A549 (cell line): ENCODE results near the gene PHF20. TPM values are rescaled to one million over a fixed set of nuclear protein-coding genes. Genes with fewer than 3 reads are reported as not detected.

Experiments
- polyA plus RNA-seq, 4 experiments: library from polyadenylated mRNA; depleted of rRNA in 3 of 4; stranded (reverse); fragments of >200 nt; fragmentation: RNase III in 1 of 4; extraction: RNeasy Plus Mini Kit Qiagen cat#74134 plus additional on column Dnase treatment in 1 of 4; gene quantifications; 2 replicates in 3 of 4; 3 replicates in 1 of 4; pipeline ENCODE4 v1.2.3, GENCODE V29; 2011 to 2017
- small RNA-seq, 6 experiments: library from RNA; depleted of rRNA; stranded (forward); fragments of <200 nt; gene quantifications; one replicate each; pipeline ENCODE3, GENCODE V24; 2012

The PHF20 gene
- polyA plus RNA-seq, 2 of the 4 experiments (the other 2 are of a cell fraction) = 24.0 to 32.8 TPM

Small RNA genes within 50 kb of the gene (small RNA-seq; reads per million reads assigned to genes)
- 0 reads per million in 6 experiments for gene COX7BP2
- 0 reads per million in 6 experiments for gene HIGD1AP16
- gene RF00019 = 0 reads per million in 6 experiments
- gene RF00026 = 0 reads per million in 6 experiments
- 0 reads per million in 6 experiments for gene RNU4-40P
- gene RNU6-937P = 0 to 0.26 (median 0) reads per million in 6 experiments

Other genes starting within 250 kb of the PHF20 start
- not detected in 2 replicates for gene C20orf173, start 242.4 kb upstream of the PHF20 start, polyA plus RNA-seq (2011; rRNA removed)
- gene C20orf173, start 242.4 kb upstream of the PHF20 start, polyA plus RNA-seq (2017; fragmentation: RNase III; extraction: RNeasy Plus Mini Kit Qiagen cat#74134 plus additional on column Dnase treatment) = not detected in 3 replicates
- gene ERGIC3, start 229.9 kb upstream of the PHF20 start, polyA plus RNA-seq (2011; rRNA removed) = 343 and 379 TPM in 2 replicates
- gene ERGIC3, start 229.9 kb upstream of the PHF20 start, polyA plus RNA-seq (2017; fragmentation: RNase III; extraction: RNeasy Plus Mini Kit Qiagen cat#74134 plus additional on column Dnase treatment) = 228 to 252 TPM (median 239 TPM) in 3 replicates
- gene SPAG4, start 156.2 kb upstream of the PHF20 start, polyA plus RNA-seq (2011; rRNA removed) = 5.0 and 7.9 TPM in 2 replicates
- 2.6 to 4.6 TPM (median 4.4 TPM) in 3 replicates for gene SPAG4, start 156.2 kb upstream of the PHF20 start, polyA plus RNA-seq (2017; fragmentation: RNase III; extraction: RNeasy Plus Mini Kit Qiagen cat#74134 plus additional on column Dnase treatment)
- 180 and 199 TPM in 2 replicates for gene CPNE1, start 107.1 kb upstream of the PHF20 start, polyA plus RNA-seq (2011; rRNA removed)
- 210 to 244 TPM (median 239 TPM) in 3 replicates for gene CPNE1, start 107.1 kb upstream of the PHF20 start, polyA plus RNA-seq (2017; fragmentation: RNase III; extraction: RNeasy Plus Mini Kit Qiagen cat#74134 plus additional on column Dnase treatment)
- gene RBM12, start 107.1 kb upstream of the PHF20 start, polyA plus RNA-seq (2011; rRNA removed) = 92.9 and 119 TPM in 2 replicates
- 49.0 to 50.9 TPM (median 49.9 TPM) in 3 replicates for gene RBM12, start 107.1 kb upstream of the PHF20 start, polyA plus RNA-seq (2017; fragmentation: RNase III; extraction: RNeasy Plus Mini Kit Qiagen cat#74134 plus additional on column Dnase treatment)
- 50.5 and 72.0 TPM in 2 replicates for gene NFS1, start 72.7 kb upstream of the PHF20 start, polyA plus RNA-seq (2011; rRNA removed)
- 39.2 to 44.0 TPM (median 39.5 TPM) in 3 replicates for gene NFS1, start 72.7 kb upstream of the PHF20 start, polyA plus RNA-seq (2017; fragmentation: RNase III; extraction: RNeasy Plus Mini Kit Qiagen cat#74134 plus additional on column Dnase treatment)
- gene ROMO1, start 72.6 kb upstream of the PHF20 start, polyA plus RNA-seq (2011; rRNA removed) = 201 and 204 TPM in 2 replicates
- gene ROMO1, start 72.6 kb upstream of the PHF20 start, polyA plus RNA-seq (2017; fragmentation: RNase III; extraction: RNeasy Plus Mini Kit Qiagen cat#74134 plus additional on column Dnase treatment) = 365 to 430 TPM (median 425 TPM) in 3 replicates
- 127 and 264 TPM in 2 replicates for gene RBM39, start 29.8 kb upstream of the PHF20 start, polyA plus RNA-seq (2011; rRNA removed)
- gene RBM39, start 29.8 kb upstream of the PHF20 start, polyA plus RNA-seq (2017; fragmentation: RNase III; extraction: RNeasy Plus Mini Kit Qiagen cat#74134 plus additional on column Dnase treatment) = 199 to 212 TPM (median 201 TPM) in 3 replicates
- 9.1 and 10.2 TPM in 2 replicates for gene SCAND1, start 182.5 kb downstream of the PHF20 start, polyA plus RNA-seq (2011; rRNA removed)
- 59.2 to 72.2 TPM (median 68.0 TPM) in 3 replicates for gene SCAND1, start 182.5 kb downstream of the PHF20 start, polyA plus RNA-seq (2017; fragmentation: RNase III; extraction: RNeasy Plus Mini Kit Qiagen cat#74134 plus additional on column Dnase treatment)
- gene CNBD2, start 196.6 kb downstream of the PHF20 start, polyA plus RNA-seq (2011; rRNA removed) = 4.3 and 5.1 TPM in 2 replicates
- 5.0 to 5.4 TPM (median 5.2 TPM) in 3 replicates for gene CNBD2, start 196.6 kb downstream of the PHF20 start, polyA plus RNA-seq (2017; fragmentation: RNase III; extraction: RNeasy Plus Mini Kit Qiagen cat#74134 plus additional on column Dnase treatment)